Measurements from ENCODE around the gene MATN4.

MATN4 gene

GRCh38 chr20:45251884-45252560, 56.1 kb downstream of the MATN4 start:
- Histone ChIP-seq H3K4me1 (ENCODE audit: control insufficient read depth, insufficient read depth, low read length) (no peaks in the 10 kb centered on the region), H3K4me3 (ENCODE audit: low read depth, low read length) (no peak overlapping the region), H3K9ac (ENCODE audit: low read depth, low read length) (no peak overlapping the region), H3K9me3 (ENCODE audit: control insufficient read depth, insufficient read depth, low read length) (no peaks in the 10 kb centered on the region), H3K27me3 (ENCODE audit: control insufficient read depth, insufficient read depth, low read length) (no peaks in the 10 kb centered on the region), H3K36me3 (ENCODE audit: control insufficient read depth, insufficient read depth, low read length) (no peaks in the 10 kb centered on the region)

- Histone ChIP-seq H3K27me3 (ENCODE audit: control insufficient read depth, insufficient read depth, low read length) (no peaks in the 10 kb centered on the region), H3K9ac (ENCODE audit: low read depth, low read length) (no peak overlapping the region), H3K36me3 (ENCODE audit: control insufficient read depth, insufficient read depth, low read length) (no peaks in the 10 kb centered on the region), H3K9me3 (ENCODE audit: control insufficient read depth, insufficient read depth, low read length) (no peaks in the 10 kb centered on the region), H3K4me3 (ENCODE audit: low read depth, low read length) (no peak overlapping the region), H3K4me1 (ENCODE audit: control insufficient read depth, insufficient read depth, low read length) (no peaks in the 10 kb centered on the region)
These were observed 59.5 kb downstream of the MATN4 start for GRCh38 chr20:45248609-45249008.

- Histone ChIP-seq H3K9me3 (ENCODE audit: control insufficient read depth, insufficient read depth, low read length) (no peaks in the 10 kb centered on the region), H3K4me3 (ENCODE audit: low read depth, low read length) (no peak overlapping the region), H3K4me1 (ENCODE audit: control insufficient read depth, insufficient read depth, low read length) (no peaks in the 10 kb centered on the region), H3K9ac (ENCODE audit: low read depth, low read length) (no peak overlapping the region), H3K36me3 (ENCODE audit: control insufficient read depth, insufficient read depth, low read length) (no peaks in the 10 kb centered on the region), H3K27me3 (ENCODE audit: control insufficient read depth, insufficient read depth, low read length) (no peaks in the 10 kb centered on the region)
These were observed 60.2 kb downstream of the MATN4 start for GRCh38 chr20:45247865-45248264.

GRCh38 chr20:45246109-45246508, 62.0 kb downstream of the MATN4 start:
- H3K9ac ChIP-seq (ENCODE audit: low read depth, low read length), result no peak overlapping the region
- no peaks in the 10 kb centered on the region for H3K27me3 ChIP-seq (ENCODE audit: control insufficient read depth, insufficient read depth, low read length)

More at GRCh38 chr20:45246109-45246508, 62.0 kb downstream of the MATN4 start:
- H3K36me3 ChIP-seq (ENCODE audit: control insufficient read depth, insufficient read depth, low read length), result no peaks in the 10 kb centered on the region
- H3K9me3 ChIP-seq (ENCODE audit: control insufficient read depth, insufficient read depth, low read length), result no peaks in the 10 kb centered on the region
- no peaks in the 10 kb centered on the region for H3K4me1 ChIP-seq (ENCODE audit: control insufficient read depth, insufficient read depth, low read length)
- H3K4me3 ChIP-seq (ENCODE audit: low read depth, low read length), result no peak overlapping the region
